Panc1 (cell line): ENCODE results near the gene TSTD2. TPM values are rescaled to one million over a fixed set of nuclear protein-coding genes. Genes with fewer than 3 reads are reported as not detected.

ENCODE experiments used
- ATAC-seq: fragments of 200-7000 bp; cut with Tn5 transposase; 2 replicates; pipeline ENCODE4 v1.9.1; 2020; ENCODE audit warnings: mild to moderate bottlenecking, moderate library complexity
- BruUV-seq: library from RNA; stranded (reverse); fragments of 400-500 nt; replicated peaks from 2 replicates; lab custom pipeline; 2021; lab: Mats Ljungman, UMichigan
- CTCF ChIA-PET: fragments of 300-600 bp; sonication (Branson Sonifier 250); formaldehyde crosslinking; loops from one replicate; lab custom pipeline; 2022; ENCODE audit warnings: antibody characterized with exemption; lab: Charles Lee
- POLR2A ChIA-PET: fragments of 300-600 bp; sonication (Branson Sonifier 250); formaldehyde crosslinking; loops from one replicate; lab custom pipeline; 2022; ENCODE audit warnings: antibody characterized with exemption; lab: Charles Lee
- DNase-seq: peaks from one replicate; pipeline ENCODE4 v3.0.0-alpha.2; 2010; ENCODE audit warnings: low read depth, low spot score
- H3K27ac ChIP-seq: 2 replicates; pipeline ENCODE4 v1.5.1; 2011; ENCODE audit warnings: mild to moderate bottlenecking, low read length, inconsistent platforms
- H3K27me3 ChIP-seq: fragments of 200-500 bp; sonication (Bioruptor generic); 2 replicates; pipeline ENCODE4 v1.6.0; 2014; ENCODE audit warnings: low read length, inconsistent platforms; ENCODE audit not compliant: control insufficient read depth, insufficient read depth
- H3K36me3 ChIP-seq: fragments of 200-500 bp; sonication (Bioruptor generic); 2 replicates; pipeline ENCODE4 v1.5.1; 2014; ENCODE audit warnings: inconsistent platforms, mild to moderate bottlenecking, low read length, moderate library complexity; ENCODE audit not compliant: control insufficient read depth, insufficient read depth
- H3K4me1 ChIP-seq: 2 replicates; pipeline ENCODE4 v1.5.1; 2011; ENCODE audit warnings: inconsistent platforms, mild to moderate bottlenecking, low read length, moderate library complexity; ENCODE audit not compliant: control insufficient read depth, insufficient read depth
- H3K4me3 ChIP-seq, 2 experiments: 2 replicates each; pipeline ENCODE4 v1.5.1; 2011 to 2012; ENCODE audit warnings: low read depth in 2 of 2, low read length in 2 of 2, mild to moderate bottlenecking in 2 of 2, inconsistent platforms in 1 of 2, moderate library complexity in 1 of 2
- H3K9me3 ChIP-seq: fragments of 200-500 bp; sonication (Bioruptor generic); 2 replicates; pipeline ENCODE4 v1.5.1; 2014; ENCODE audit warnings: low read depth, mild to moderate bottlenecking, inconsistent platforms, low read length, moderate library complexity; ENCODE audit not compliant: control insufficient read depth, insufficient read depth
- POLR2AphosphoS5 ChIP-seq: IDR thresholded peaks from 2 replicates; pipeline ENCODE4 v1.6.1; 2012; ENCODE audit warnings: mild to moderate bottlenecking, low read depth, low read length, moderate library complexity
- SIN3A ChIP-seq: IDR thresholded peaks from 2 replicates; pipeline ENCODE4 v1.6.1; 2012; ENCODE audit warnings: low read depth, mild to moderate bottlenecking, low read length, moderate library complexity, borderline replicate concordance; ENCODE audit not compliant: insufficient read depth
- TCF7L2 ChIP-seq: IDR thresholded peaks from 2 replicates; pipeline ENCODE4 v1.6.1; 2011; ENCODE audit warnings: mild to moderate bottlenecking, low read depth, low read length, inconsistent platforms
- in situ Hi-C: cut with HindIII; loops from 2 replicates; pipeline ENCODE4 v1.10.0; 2016; ENCODE audit warnings: low sequenced_read_pairs, low pct_unique_long_range_greater_than_20kb
- intact Hi-C: fragments of 100-400 bp; cut with micrococcal nuclease; formaldehyde crosslinking; loops from one replicate; pipeline ENCODE4 v1.10.0; 2022; ENCODE audit not compliant: unreplicated experiment
- total RNA-seq: library from RNA; stranded (reverse); gene quantifications from one replicate; pipeline ENCODE4 v1.2.1, GENCODE V29; 2021; ENCODE audit not compliant: unreplicated experiment
- TF ChIP-seq, protein P1 (sequence below): fragments of 450-650 bp; IDR thresholded peaks from 2 replicates; pipeline ENCODE4 v1.5.1; 2017; ENCODE audit warnings: mild to moderate bottlenecking
- TF ChIP-seq, protein P2 (sequence below), 2 experiments: IDR thresholded peaks; 2 replicates each; pipeline ENCODE4 v1.6.1; 2011 to 2012; ENCODE audit warnings: low read depth in 2 of 2, control low read depth in 1 of 2, low read length in 1 of 2, mild to moderate bottlenecking in 1 of 2, moderate library complexity in 1 of 2; ENCODE audit not compliant: insufficient read depth in 1 of 2

TSTD2 gene
- total RNA-seq, 1 experiment from 2014 or later: 10.1 TPM

DNA sequence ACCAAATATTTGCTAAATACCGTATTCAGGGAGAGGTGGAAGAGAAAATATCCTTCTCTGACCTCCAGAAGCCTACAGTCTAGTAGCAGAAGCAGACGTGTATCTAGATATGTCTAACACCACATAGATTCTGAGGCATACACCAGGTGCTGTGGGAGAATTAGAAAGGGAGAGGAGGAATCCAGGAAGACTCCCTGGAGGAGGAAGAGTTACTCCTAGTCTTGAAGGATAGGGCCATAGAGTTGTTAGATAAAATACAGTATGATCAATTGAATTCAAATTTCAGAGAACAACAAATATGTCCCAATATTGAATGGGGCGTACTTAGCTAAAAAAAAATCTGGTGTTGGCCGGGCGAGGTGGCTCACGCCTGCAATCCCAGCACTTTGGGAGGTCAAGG, 73.0 kb downstream of the TSTD2 start:
- Histone ChIP-seq H3K9me3 (no peaks in the 10 kb centered on the region), H3K4me3 (no peak overlapping the region), H3K36me3 (no peaks in the 10 kb centered on the region), H3K27ac (no peak overlapping the region), H3K27me3 (no peaks in the 10 kb centered on the region), H3K4me1 (0 out of 2 replicates have a peak, but pooled peaks cover 4% of the 10 kb centered on the region)
- BruUV-seq: no TSS peak
- DNase-seq: no peak
- no peak for ATAC-seq
- intact Hi-C loops (no loop called here), in situ Hi-C loops (no loop called here)
- TF ChIP-seq TCF7L2: no peak
- TF ChIP-seq, protein P1, sequence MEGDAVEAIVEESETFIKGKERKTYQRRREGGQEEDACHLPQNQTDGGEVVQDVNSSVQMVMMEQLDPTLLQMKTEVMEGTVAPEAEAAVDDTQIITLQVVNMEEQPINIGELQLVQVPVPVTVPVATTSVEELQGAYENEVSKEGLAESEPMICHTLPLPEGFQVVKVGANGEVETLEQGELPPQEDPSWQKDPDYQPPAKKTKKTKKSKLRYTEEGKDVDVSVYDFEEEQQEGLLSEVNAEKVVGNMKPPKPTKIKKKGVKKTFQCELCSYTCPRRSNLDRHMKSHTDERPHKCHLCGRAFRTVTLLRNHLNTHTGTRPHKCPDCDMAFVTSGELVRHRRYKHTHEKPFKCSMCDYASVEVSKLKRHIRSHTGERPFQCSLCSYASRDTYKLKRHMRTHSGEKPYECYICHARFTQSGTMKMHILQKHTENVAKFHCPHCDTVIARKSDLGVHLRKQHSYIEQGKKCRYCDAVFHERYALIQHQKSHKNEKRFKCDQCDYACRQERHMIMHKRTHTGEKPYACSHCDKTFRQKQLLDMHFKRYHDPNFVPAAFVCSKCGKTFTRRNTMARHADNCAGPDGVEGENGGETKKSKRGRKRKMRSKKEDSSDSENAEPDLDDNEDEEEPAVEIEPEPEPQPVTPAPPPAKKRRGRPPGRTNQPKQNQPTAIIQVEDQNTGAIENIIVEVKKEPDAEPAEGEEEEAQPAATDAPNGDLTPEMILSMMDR: no peak
- no peak for TF ChIP-seq SIN3A
- TF ChIP-seq, protein P2, sequence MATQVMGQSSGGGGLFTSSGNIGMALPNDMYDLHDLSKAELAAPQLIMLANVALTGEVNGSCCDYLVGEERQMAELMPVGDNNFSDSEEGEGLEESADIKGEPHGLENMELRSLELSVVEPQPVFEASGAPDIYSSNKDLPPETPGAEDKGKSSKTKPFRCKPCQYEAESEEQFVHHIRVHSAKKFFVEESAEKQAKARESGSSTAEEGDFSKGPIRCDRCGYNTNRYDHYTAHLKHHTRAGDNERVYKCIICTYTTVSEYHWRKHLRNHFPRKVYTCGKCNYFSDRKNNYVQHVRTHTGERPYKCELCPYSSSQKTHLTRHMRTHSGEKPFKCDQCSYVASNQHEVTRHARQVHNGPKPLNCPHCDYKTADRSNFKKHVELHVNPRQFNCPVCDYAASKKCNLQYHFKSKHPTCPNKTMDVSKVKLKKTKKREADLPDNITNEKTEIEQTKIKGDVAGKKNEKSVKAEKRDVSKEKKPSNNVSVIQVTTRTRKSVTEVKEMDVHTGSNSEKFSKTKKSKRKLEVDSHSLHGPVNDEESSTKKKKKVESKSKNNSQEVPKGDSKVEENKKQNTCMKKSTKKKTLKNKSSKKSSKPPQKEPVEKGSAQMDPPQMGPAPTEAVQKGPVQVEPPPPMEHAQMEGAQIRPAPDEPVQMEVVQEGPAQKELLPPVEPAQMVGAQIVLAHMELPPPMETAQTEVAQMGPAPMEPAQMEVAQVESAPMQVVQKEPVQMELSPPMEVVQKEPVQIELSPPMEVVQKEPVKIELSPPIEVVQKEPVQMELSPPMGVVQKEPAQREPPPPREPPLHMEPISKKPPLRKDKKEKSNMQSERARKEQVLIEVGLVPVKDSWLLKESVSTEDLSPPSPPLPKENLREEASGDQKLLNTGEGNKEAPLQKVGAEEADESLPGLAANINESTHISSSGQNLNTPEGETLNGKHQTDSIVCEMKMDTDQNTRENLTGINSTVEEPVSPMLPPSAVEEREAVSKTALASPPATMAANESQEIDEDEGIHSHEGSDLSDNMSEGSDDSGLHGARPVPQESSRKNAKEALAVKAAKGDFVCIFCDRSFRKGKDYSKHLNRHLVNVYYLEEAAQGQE (IDR thresholded peaks at IDR 0.05; ENCODE audit: insufficient read depth in 1 of 2, low read depth in 2 of 2, low read length in 1 of 2): no peak
- no peak for TF ChIP-seq POLR2AphosphoS5
- CTCF ChIA-PET: no interaction called here
- POLR2A ChIA-PET: interaction anchor here (0.6 kb wide), 1 partner anchor 223 kb away, joined by 3 read pairs; no protein-coding TSS in a partner anchor

DNA sequence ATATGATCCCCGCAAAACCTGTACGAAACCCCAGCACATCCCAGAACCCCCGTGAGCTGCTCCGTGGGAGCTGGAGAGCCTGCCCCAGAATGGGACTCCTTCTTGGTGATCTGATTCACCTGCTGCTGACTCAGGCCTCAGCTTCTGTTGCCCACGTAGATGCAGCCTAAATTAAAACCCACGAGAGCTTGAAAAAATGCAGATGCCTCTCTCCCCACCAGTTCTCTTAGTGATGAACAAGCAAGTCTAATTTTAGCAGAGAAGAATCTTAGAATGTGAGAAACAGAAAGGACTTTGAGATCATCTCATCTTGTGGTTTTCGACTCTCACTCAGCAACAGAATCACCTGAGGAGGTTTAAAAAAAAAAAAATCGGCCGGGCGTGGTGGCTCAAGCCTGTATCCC, 74.1 kb downstream of the TSTD2 start:
- no peaks in the 10 kb centered on the region for H3K9me3 ChIP-seq
- H3K4me3 ChIP-seq: no peak overlapping the region
- TF ChIP-seq POLR2AphosphoS5: no peak
- TF ChIP-seq, protein P1: no peak
- TF ChIP-seq, protein P2 (IDR thresholded peaks at IDR 0.05; ENCODE audit: insufficient read depth in 1 of 2, low read depth in 2 of 2, low read length in 1 of 2): no peak
- no peak for TF ChIP-seq TCF7L2
- TF ChIP-seq SIN3A: no peak
- no peak overlapping the region for H3K27ac ChIP-seq
- in situ Hi-C loops: no loop called here
- ChIA-PET POLR2A (no interaction called here), CTCF (no interaction called here)
- no peaks in the 10 kb centered on the region for H3K27me3 ChIP-seq
- intact Hi-C loops: no loop called here
- no peaks in the 10 kb centered on the region for H3K36me3 ChIP-seq
- no peak for DNase-seq
- no peak for ATAC-seq
- BruUV-seq: no TSS peak
- H3K4me1 ChIP-seq: 0 out of 2 replicates have a peak, but pooled peaks cover under 1% of the 10 kb centered on the region
